Measurements from ENCODE around the gene DCP2. TPM values are rescaled to one million over a fixed set of nuclear protein-coding genes. Genes with fewer than 3 reads are reported as not detected.

The DCP2 gene
- total and polyA plus RNA-seq, 10 of the 15 experiments (the other 5 are each of a cell fraction or from before 2014, with no cell fraction given), result 23.4 to 81.6 (median 47.4) TPM

DNA sequence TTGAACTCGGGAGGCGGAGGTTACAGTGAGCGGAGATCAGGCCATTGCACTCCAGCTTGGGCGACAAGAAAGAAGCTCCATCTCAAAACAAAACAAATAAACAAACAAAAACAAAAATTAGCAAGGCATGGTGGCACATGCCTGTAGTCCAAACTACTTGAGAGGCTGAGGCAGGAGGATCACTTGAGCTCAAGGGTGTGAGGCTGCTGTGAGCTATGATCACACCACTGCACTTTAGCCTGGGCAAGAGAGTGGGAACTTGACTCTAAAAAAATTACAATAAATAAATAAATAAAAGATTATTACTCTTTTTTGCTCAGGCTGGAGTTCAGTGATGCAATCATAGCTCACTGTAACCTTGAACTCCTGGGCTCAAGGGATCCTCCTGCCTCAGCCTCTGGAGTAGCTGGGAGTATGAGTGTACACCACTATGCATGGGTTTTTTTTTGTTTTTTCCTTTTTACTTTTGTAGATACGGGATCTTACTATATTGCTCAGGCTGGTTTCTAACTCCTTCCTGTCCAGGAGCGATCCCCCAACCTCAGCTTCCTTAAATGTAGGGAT is 9.0 kb upstream of the DCP2 start (continued):
- TF ChIP-seq, protein P1, sequence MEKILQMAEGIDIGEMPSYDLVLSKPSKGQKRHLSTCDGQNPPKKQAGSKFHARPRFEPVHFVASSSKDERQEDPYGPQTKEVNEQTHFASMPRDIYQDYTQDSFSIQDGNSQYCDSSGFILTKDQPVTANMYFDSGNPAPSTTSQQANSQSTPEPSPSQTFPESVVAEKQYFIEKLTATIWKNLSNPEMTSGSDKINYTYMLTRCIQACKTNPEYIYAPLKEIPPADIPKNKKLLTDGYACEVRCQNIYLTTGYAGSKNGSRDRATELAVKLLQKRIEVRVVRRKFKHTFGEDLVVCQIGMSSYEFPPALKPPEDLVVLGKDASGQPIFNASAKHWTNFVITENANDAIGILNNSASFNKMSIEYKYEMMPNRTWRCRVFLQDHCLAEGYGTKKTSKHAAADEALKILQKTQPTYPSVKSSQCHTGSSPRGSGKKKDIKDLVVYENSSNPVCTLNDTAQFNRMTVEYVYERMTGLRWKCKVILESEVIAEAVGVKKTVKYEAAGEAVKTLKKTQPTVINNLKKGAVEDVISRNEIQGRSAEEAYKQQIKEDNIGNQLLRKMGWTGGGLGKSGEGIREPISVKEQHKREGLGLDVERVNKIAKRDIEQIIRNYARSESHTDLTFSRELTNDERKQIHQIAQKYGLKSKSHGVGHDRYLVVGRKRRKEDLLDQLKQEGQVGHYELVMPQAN (conservative IDR thresholded peaks at IDR 0.05), result no peak
- TF ChIP-seq FOXK2 (IDR thresholded peaks at IDR 0.05) (no peak), ESRRA (IDR thresholded peaks at IDR 0.05; ENCODE audit: low read length) (no peak), EGR1 (IDR thresholded peaks at IDR 0.05; ENCODE audit: borderline replicate concordance in 1 of 2, low read depth in 2 of 2, low read length in 2 of 2) (no peak), SMAD1 (IDR thresholded peaks at IDR 0.05; ENCODE audit: low read depth, partially characterized antibody) (no peak)
- TF ChIP-seq, protein P2, sequence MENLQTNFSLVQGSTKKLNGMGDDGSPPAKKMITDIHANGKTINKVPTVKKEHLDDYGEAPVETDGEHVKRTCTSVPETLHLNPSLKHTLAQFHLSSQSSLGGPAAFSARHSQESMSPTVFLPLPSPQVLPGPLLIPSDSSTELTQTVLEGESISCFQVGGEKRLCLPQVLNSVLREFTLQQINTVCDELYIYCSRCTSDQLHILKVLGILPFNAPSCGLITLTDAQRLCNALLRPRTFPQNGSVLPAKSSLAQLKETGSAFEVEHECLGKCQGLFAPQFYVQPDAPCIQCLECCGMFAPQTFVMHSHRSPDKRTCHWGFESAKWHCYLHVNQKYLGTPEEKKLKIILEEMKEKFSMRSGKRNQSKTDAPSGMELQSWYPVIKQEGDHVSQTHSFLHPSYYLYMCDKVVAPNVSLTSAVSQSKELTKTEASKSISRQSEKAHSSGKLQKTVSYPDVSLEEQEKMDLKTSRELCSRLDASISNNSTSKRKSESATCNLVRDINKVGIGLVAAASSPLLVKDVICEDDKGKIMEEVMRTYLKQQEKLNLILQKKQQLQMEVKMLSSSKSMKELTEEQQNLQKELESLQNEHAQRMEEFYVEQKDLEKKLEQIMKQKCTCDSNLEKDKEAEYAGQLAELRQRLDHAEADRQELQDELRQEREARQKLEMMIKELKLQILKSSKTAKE (IDR thresholded peaks at IDR 0.05; ENCODE audit: low read depth, poor library complexity, severe bottlenecking), result no peak
- TF ChIP-seq, protein P3, sequence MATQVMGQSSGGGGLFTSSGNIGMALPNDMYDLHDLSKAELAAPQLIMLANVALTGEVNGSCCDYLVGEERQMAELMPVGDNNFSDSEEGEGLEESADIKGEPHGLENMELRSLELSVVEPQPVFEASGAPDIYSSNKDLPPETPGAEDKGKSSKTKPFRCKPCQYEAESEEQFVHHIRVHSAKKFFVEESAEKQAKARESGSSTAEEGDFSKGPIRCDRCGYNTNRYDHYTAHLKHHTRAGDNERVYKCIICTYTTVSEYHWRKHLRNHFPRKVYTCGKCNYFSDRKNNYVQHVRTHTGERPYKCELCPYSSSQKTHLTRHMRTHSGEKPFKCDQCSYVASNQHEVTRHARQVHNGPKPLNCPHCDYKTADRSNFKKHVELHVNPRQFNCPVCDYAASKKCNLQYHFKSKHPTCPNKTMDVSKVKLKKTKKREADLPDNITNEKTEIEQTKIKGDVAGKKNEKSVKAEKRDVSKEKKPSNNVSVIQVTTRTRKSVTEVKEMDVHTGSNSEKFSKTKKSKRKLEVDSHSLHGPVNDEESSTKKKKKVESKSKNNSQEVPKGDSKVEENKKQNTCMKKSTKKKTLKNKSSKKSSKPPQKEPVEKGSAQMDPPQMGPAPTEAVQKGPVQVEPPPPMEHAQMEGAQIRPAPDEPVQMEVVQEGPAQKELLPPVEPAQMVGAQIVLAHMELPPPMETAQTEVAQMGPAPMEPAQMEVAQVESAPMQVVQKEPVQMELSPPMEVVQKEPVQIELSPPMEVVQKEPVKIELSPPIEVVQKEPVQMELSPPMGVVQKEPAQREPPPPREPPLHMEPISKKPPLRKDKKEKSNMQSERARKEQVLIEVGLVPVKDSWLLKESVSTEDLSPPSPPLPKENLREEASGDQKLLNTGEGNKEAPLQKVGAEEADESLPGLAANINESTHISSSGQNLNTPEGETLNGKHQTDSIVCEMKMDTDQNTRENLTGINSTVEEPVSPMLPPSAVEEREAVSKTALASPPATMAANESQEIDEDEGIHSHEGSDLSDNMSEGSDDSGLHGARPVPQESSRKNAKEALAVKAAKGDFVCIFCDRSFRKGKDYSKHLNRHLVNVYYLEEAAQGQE (IDR thresholded peaks at IDR 0.05; ENCODE audit: low read depth, low read length), result no peak
